Smooth muscle cell (in vitro differentiated cells): ENCODE results near the gene PSTPIP2. TPM values are rescaled to one million over a fixed set of nuclear protein-coding genes. Genes with fewer than 3 reads are reported as not detected.

Experiments used
- DNase-seq: peaks from one replicate; lab custom pipeline; 2025; ENCODE audit not compliant: unreplicated experiment; lab: John Stamatoyannopoulos, UW
- H2AFZ ChIP-seq: fragments of 200-600 bp; sonication (generic); 2 replicates; pipeline ENCODE4 v1.6.0; 2016; ENCODE audit warnings: antibody characterized with exemption, low read depth, mild to moderate bottlenecking
- H3F3A ChIP-seq: fragments of 200-600 bp; sonication (generic); 2 replicates; pipeline ENCODE4 v1.6.0; 2017; ENCODE audit warnings: antibody characterized with exemption, low read depth
- H3K27ac ChIP-seq: fragments of 200-600 bp; sonication (generic); 2 replicates; pipeline ENCODE4 v1.5.1; 2016; ENCODE audit warnings: low read depth, mild to moderate bottlenecking
- H3K27me3 ChIP-seq: fragments of 200-600 bp; sonication (generic); 2 replicates; pipeline ENCODE4 v1.6.1; 2016; ENCODE audit warnings: low read depth, mild to moderate bottlenecking
- H3K36me3 ChIP-seq: fragments of 200-600 bp; sonication (generic); 2 replicates; pipeline ENCODE4 v1.5.1; 2016; ENCODE audit warnings: low read depth
- H3K4me1 ChIP-seq: fragments of 200-600 bp; sonication (generic); 2 replicates; pipeline ENCODE4 v1.5.1; 2016; ENCODE audit warnings: low read depth
- H3K4me2 ChIP-seq: fragments of 200-600 bp; sonication (generic); 2 replicates; pipeline ENCODE4 v1.6.0; 2016; ENCODE audit warnings: mild to moderate bottlenecking
- H3K4me3 ChIP-seq: fragments of 200-600 bp; sonication (generic); 2 replicates; pipeline ENCODE4 v1.5.1; 2016; ENCODE audit warnings: mild to moderate bottlenecking
- H3K79me2 ChIP-seq: fragments of 200-600 bp; sonication (generic); 2 replicates; pipeline ENCODE4 v1.6.0; 2016; ENCODE audit warnings: low read depth, mild to moderate bottlenecking
- H3K9ac ChIP-seq: fragments of 200-600 bp; sonication (generic); 2 replicates; pipeline ENCODE4 v1.6.0; 2016; ENCODE audit warnings: low read depth
- H3K9me3 ChIP-seq: fragments of 200-600 bp; sonication (generic); replicated peaks from 2 replicates; pipeline ENCODE4 v1.5.1; 2016; ENCODE audit warnings: low read depth
- H4K20me1 ChIP-seq: fragments of 200-600 bp; sonication (generic); 2 replicates; pipeline ENCODE4 v1.6.0; 2016; ENCODE audit warnings: low read depth
- WGBS: methylation state at CpG from one replicate; pipeline ENCODE4 v1.1.7; 2016; ENCODE audit warnings: low lambda C conversion rate; 5-methylcytosine and 5-hydroxymethylcytosine counted together
- polyA plus RNA-seq: library from polyadenylated mRNA; unstranded; fragments of >200 nt; fragmentation: Nextera tagmentation; extraction: Ambion mirVana; gene quantifications from 2 replicates; pipeline ENCODE4 v1.2.1, GENCODE V29; 2016
- total RNA-seq: library from RNA; depleted of rRNA; stranded (reverse); fragments of >200 nt; gene quantifications from 2 replicates; pipeline ENCODE4 v1.2.3, GENCODE V29; 2014
- TF ChIP-seq, protein P1 (sequence below): fragments of 200-600 bp; sonication (generic); IDR thresholded peaks from 2 replicates; pipeline ENCODE4 v1.5.1; 2017; ENCODE audit warnings: borderline replicate concordance, mild to moderate bottlenecking, antibody characterized with exemption; ENCODE audit not compliant: insufficient read depth, poor library complexity, severe bottlenecking

PSTPIP2 gene
- total and polyA plus RNA-seq, 2 experiments from 2014 or later, result 6.5 to 14.0 TPM

DNA sequence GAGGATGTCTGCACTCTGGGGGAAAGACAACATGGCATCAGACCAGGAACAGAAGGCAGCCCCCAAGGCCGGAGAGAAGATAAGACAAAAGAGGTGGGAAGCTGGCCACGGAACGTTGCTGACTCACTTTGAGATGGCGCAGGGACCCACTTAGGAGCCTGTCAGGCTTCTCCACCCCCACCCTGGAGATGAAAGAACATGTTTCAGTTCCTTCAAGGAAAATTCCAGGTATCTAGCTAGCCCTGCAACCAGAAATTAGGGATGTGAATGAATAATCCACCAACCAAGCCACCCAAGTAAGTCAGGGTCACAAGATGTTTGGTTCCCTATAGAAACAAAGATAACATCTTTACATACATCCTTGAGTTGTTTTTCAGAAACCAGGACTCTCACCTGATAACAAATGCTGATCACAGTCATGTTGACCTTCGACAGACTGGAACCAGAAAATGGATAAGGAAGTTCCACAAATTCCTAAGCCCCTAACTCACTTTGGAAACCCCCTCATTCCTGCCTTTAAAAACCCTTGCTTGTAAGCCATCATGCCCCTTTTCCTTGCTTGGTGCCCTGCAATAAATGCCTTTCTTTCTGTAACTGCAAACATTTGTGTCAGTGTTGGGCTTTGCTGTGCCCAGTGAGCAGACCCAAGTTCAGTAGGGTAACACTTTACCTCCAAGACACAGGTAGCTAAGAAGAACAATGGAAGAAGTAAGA, 31.9 kb downstream of the PSTPIP2 start:
- TF ChIP-seq, protein P1, sequence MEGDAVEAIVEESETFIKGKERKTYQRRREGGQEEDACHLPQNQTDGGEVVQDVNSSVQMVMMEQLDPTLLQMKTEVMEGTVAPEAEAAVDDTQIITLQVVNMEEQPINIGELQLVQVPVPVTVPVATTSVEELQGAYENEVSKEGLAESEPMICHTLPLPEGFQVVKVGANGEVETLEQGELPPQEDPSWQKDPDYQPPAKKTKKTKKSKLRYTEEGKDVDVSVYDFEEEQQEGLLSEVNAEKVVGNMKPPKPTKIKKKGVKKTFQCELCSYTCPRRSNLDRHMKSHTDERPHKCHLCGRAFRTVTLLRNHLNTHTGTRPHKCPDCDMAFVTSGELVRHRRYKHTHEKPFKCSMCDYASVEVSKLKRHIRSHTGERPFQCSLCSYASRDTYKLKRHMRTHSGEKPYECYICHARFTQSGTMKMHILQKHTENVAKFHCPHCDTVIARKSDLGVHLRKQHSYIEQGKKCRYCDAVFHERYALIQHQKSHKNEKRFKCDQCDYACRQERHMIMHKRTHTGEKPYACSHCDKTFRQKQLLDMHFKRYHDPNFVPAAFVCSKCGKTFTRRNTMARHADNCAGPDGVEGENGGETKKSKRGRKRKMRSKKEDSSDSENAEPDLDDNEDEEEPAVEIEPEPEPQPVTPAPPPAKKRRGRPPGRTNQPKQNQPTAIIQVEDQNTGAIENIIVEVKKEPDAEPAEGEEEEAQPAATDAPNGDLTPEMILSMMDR, result no peak
- Histone ChIP-seq H3K27ac (no peak overlapping the region), H3K9ac (no peak overlapping the region), H3K4me2 (no peak overlapping the region), H3K79me2 (no peaks in the 10 kb centered on the region), H3K9me3 (no peaks in the 10 kb centered on the region), H3K4me3 (no peak overlapping the region), H2AFZ (no peak overlapping the region), H3K4me1 (no peaks in the 10 kb centered on the region), H3K27me3 (no peaks in the 10 kb centered on the region), H4K20me1 (peaks cover 7% of the 10 kb centered on the region), H3K36me3 (no peaks in the 10 kb centered on the region), H3F3A (no peaks in the 10 kb centered on the region)
- DNase-seq, result no peak
- 26% methylated on average over 5 of the region's 5 CpGs for WGBS

- Histone ChIP-seq H3F3A (no peaks in the 10 kb centered on the region), H3K27me3 (no peaks in the 10 kb centered on the region), H3K27ac (no peak overlapping the region), H3K79me2 (no peaks in the 10 kb centered on the region), H3K9me3 (no peaks in the 10 kb centered on the region), H3K4me3 (no peak overlapping the region), H3K4me2 (no peak overlapping the region), H2AFZ (no peak overlapping the region), H3K4me1 (no peaks in the 10 kb centered on the region), H3K9ac (no peak overlapping the region), H3K36me3 (no peaks in the 10 kb centered on the region), H4K20me1 (peaks cover 5% of the 10 kb centered on the region)
- DNase-seq, result no peak
- WGBS, result 92% methylated on average over 9 of the region's 9 CpGs
- TF ChIP-seq, protein P1, result no peak
Observed at GRCh38 chr18:46037512-46038305, 34.4 kb downstream of the PSTPIP2 start.

GRCh38 chr18:46035696-46036680, 36.1 kb downstream of the PSTPIP2 start:
- Histone ChIP-seq H3K9ac (no peak overlapping the region), H3K36me3 (no peaks in the 10 kb centered on the region), H3K79me2 (no peaks in the 10 kb centered on the region), H3F3A (no peaks in the 10 kb centered on the region), H3K4me2 (no peak overlapping the region), H3K27ac (no peak overlapping the region), H2AFZ (no peak overlapping the region), H3K4me1 (no peaks in the 10 kb centered on the region), H4K20me1 (no peaks in the 10 kb centered on the region), H3K4me3 (no peak overlapping the region), H3K27me3 (no peaks in the 10 kb centered on the region), H3K9me3 (no peaks in the 10 kb centered on the region)
- TF ChIP-seq, protein P1, result no peak
- 94% methylated on average over 2 of the region's 2 CpGs for WGBS
- DNase-seq, result no peak
